Colon (tissue), 2 donors: ENCODE measurements around the gene MOB2.
"Not testable (repeated sequence)": the region's sequence is repeated elsewhere in the genome, so short reads cannot be mapped to it uniquely, and the experiment has no call there.

Source experiments
- FAIRE-seq: peaks from 2 replicates; lab custom pipeline; 2012; peaks lifted over from hg19 to GRCh38; lab: Jason Lieb, UNC
- donor health status: control.
- donor health status: control.

MOB2 gene

GRCh38 chr11:1442807-1443366, 43.7 kb downstream of the MOB2 start:
- no peak for FAIRE-seq

- no peak for FAIRE-seq
These were observed 44.4 kb downstream of the MOB2 start for GRCh38 chr11:1442163-1442562.

- FAIRE-seq: no peak
These were observed 46.1 kb downstream of the MOB2 start for GRCh38 chr11:1440496-1440895.

- FAIRE-seq: no peak
These were observed 46.5 kb downstream of the MOB2 start for GRCh38 chr11:1440066-1440465.

- FAIRE-seq: no peak
These were observed 47.2 kb downstream of the MOB2 start for GRCh38 chr11:1439341-1439740.

- FAIRE-seq: no peak
These were observed 47.6 kb downstream of the MOB2 start for GRCh38 chr11:1438967-1439330.

- no peak for FAIRE-seq
These were observed 48.2 kb downstream of the MOB2 start for GRCh38 chr11:1438261-1438966.

GRCh38 chr11:1437500-1437899, 49.1 kb downstream of the MOB2 start:
- no peak for FAIRE-seq

- FAIRE-seq: no peak
These were observed 50.0 kb downstream of the MOB2 start for GRCh38 chr11:1436468-1437039.

- FAIRE-seq: no peak
These were observed 50.6 kb downstream of the MOB2 start for GRCh38 chr11:1435820-1436467.

GRCh38 chr11:1435479-1435819, 51.1 kb downstream of the MOB2 start:
- not testable (repeated sequence) for FAIRE-seq

- no peak for FAIRE-seq
These were observed 52.5 kb downstream of the MOB2 start for GRCh38 chr11:1433977-1434640.

GRCh38 chr11:1433568-1433967, 53.0 kb downstream of the MOB2 start:
- FAIRE-seq: no peak

GRCh38 chr11:1428762-1429316, 57.7 kb downstream of the MOB2 start:
- no peak for FAIRE-seq

- FAIRE-seq: no peak
These were observed 61.1 kb downstream of the MOB2 start for GRCh38 chr11:1425439-1425838.

- FAIRE-seq: no peak
These were observed 61.6 kb downstream of the MOB2 start for GRCh38 chr11:1425006-1425405.

- not testable (repeated sequence) for FAIRE-seq
These were observed 63.2 kb downstream of the MOB2 start for GRCh38 chr11:1423406-1423805.

- no peak for FAIRE-seq
These were observed 63.6 kb downstream of the MOB2 start for GRCh38 chr11:1422981-1423380.

GRCh38 chr11:1422481-1422880, 64.1 kb downstream of the MOB2 start:
- FAIRE-seq: no peak

- FAIRE-seq: no peak
These were observed 65.3 kb downstream of the MOB2 start for GRCh38 chr11:1421291-1421690.

GRCh38 chr11:1419811-1420210, 66.8 kb downstream of the MOB2 start:
- no peak for FAIRE-seq
